ENCODE measurements around the gene STK11.

GRCh38 chr19:1252221-1252820 is 46.7 kb downstream of the STK11 start:
- no peak for TF ChIP-seq EZH2 (IDR thresholded peaks at IDR 0.05; ENCODE audit: insufficient read depth, low read length)
- no peak for TF ChIP-seq CTCF (IDR thresholded peaks at IDR 0.05; ENCODE audit: insufficient read depth, low read depth, low read length)
